ENCODE measurements around the gene ACP1. TPM values are rescaled to one million over a fixed set of nuclear protein-coding genes. Genes with fewer than 3 reads are reported as not detected.

ACP1 gene
- total and polyA plus RNA-seq, 11 donors = 51.4 to 99.7 (median 64.7) TPM

- no peak for TF ChIP-seq POLR2A (IDR thresholded peaks at IDR 0.05)
- no peak for TF ChIP-seq CTCF (IDR thresholded peaks at IDR 0.05)
- peaks cover 0 to 29% (median 8%) of the 10 kb centered on the region in 12 donors for H3K4me1 ChIP-seq
- no peak overlapping the region for H3K27ac ChIP-seq
- no peak overlapping the region for H3K4me3 ChIP-seq
- peaks cover 0 to 53% (median 50%) of the 10 kb centered on the region in 9 donors for H3K36me3 ChIP-seq
- ATAC-seq (no peak), DNase-seq (no peak)
- WGBS, 4 donors = 92 to 97% (median 96%) methylated on average over 12 of the region's 12 CpGs
- intact Hi-C loops (cut with DNase I) = no loop called here
- H3K27me3 ChIP-seq = peaks cover 0 to 12% (median 2%) of the 10 kb centered on the region in 9 donors
- no peaks in the 10 kb centered on the region for H3K9me3 ChIP-seq
These were observed 17.9 kb downstream of the ACP1 start for GRCh38 chr2:282371-283263.

- no peak for DNase-seq
- peak overlapping the region in 1 of 12 donors; percentile 57 for H3K27ac ChIP-seq
- peaks cover 0 to 37% (median 34%) of the 10 kb centered on the region in 9 donors for H3K36me3 ChIP-seq
- no peaks in the 10 kb centered on the region for H3K9me3 ChIP-seq
- peaks cover 2 to 40% (median 13%) of the 10 kb centered on the region in 12 donors for H3K4me1 ChIP-seq
- no peak for ATAC-seq
- intact Hi-C loops (cut with DNase I) = no loop called here
- H3K4me3 ChIP-seq = no peak overlapping the region
- 90 to 95% (median 91%) methylated on average over 4 of the region's 4 CpGs for WGBS, 4 donors
- peaks cover 0 to 25% (median 10%) of the 10 kb centered on the region in 9 donors for H3K27me3 ChIP-seq
- no peak for TF ChIP-seq POLR2A (IDR thresholded peaks at IDR 0.05)
- TF ChIP-seq CTCF (IDR thresholded peaks at IDR 0.05) = no peak
These were observed 19.4 kb downstream of the ACP1 start for GRCh38 chr2:283996-284794.

GRCh38 chr2:284896-285492 lies 20.2 kb downstream of the ACP1 start:
- no peaks in the 10 kb centered on the region for H3K9me3 ChIP-seq
- no peak overlapping the region for H3K4me3 ChIP-seq
- DNase-seq = no peak
- TF ChIP-seq CTCF (IDR thresholded peaks at IDR 0.05) (no peak), POLR2A (IDR thresholded peaks at IDR 0.05) (no peak)
- H3K27me3 ChIP-seq = peaks cover 0 to 33% (median 16%) of the 10 kb centered on the region in 9 donors
- H3K27ac ChIP-seq = peak overlapping the region in 2 of 12 donors; percentile 40 to 57
- intact Hi-C loops (cut with DNase I) = loop anchor here in 5 of 10 donors (5.0 kb wide), 2 partner anchors 38 to 113 kb away; no protein-coding TSS in a partner anchor
- peaks cover 8 to 48% (median 17%) of the 10 kb centered on the region in 12 donors for H3K4me1 ChIP-seq
- peaks cover 0 to 29% (median 26%) of the 10 kb centered on the region in 9 donors for H3K36me3 ChIP-seq
- ATAC-seq = peak in 2 of 4 donors; percentile 49 to 50
- 60 to 72% (median 68%) methylated on average over 13 of the region's 13 CpGs for WGBS, 4 donors

All from heart left ventricle (tissue), 16 donors.